ENCODE data around the gene INPP4B. TPM values are rescaled to one million over a fixed set of nuclear protein-coding genes. Genes with fewer than 3 reads are reported as not detected.

The INPP4B gene
- total RNA-seq, 1 donor from 2014 or later, result 4.9 TPM

DNA sequence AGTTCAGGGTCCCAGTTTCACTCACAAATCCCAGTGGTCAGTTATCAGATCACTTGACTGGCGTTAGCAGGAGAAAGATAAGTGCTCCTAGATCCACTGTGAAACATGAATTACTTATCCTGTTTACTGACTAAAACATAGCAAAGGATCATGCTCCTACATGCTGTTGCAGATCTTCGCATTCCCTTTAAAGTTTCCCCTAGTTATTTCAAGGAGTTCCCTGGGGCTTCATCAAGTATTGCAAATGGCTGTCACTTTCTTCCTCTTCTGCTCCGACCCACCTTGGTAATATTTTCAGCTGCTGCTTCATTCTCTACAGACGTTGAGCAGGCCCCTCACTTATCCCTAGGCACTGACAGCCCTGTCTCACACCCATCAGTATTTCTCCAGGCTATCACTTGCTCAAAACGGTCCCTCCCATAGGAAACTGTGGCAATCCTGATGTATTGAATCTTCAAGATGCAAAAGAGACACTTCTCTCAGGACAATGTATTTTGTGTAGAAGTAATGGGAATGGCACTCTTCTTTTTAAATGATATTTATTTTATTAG is 466.0 kb downstream of the INPP4B start:
- no peaks in the 10 kb centered on the region for H3K27me3 Mint-ChIP-seq (ENCODE audit: unreplicated experiment)
- no peak overlapping the region for H3K4me3 Mint-ChIP-seq (ENCODE audit: unreplicated experiment)
- H3K36me3 Mint-ChIP-seq (ENCODE audit: low read depth, unreplicated experiment), result no peaks in the 10 kb centered on the region
- no peak for DNase-seq (ENCODE audit: low spot score)
- H3K9me3 Mint-ChIP-seq (ENCODE audit: unreplicated experiment), result no peaks in the 10 kb centered on the region
- no peak overlapping the region for H3K27ac Mint-ChIP-seq (ENCODE audit: unreplicated experiment)
- H3K4me1 Mint-ChIP-seq (ENCODE audit: unreplicated experiment), result no peaks in the 10 kb centered on the region
- TF ChIP-seq CTCF (IDR thresholded peaks at IDR 0.05; ENCODE audit: unreplicated experiment), result no peak

DNA sequence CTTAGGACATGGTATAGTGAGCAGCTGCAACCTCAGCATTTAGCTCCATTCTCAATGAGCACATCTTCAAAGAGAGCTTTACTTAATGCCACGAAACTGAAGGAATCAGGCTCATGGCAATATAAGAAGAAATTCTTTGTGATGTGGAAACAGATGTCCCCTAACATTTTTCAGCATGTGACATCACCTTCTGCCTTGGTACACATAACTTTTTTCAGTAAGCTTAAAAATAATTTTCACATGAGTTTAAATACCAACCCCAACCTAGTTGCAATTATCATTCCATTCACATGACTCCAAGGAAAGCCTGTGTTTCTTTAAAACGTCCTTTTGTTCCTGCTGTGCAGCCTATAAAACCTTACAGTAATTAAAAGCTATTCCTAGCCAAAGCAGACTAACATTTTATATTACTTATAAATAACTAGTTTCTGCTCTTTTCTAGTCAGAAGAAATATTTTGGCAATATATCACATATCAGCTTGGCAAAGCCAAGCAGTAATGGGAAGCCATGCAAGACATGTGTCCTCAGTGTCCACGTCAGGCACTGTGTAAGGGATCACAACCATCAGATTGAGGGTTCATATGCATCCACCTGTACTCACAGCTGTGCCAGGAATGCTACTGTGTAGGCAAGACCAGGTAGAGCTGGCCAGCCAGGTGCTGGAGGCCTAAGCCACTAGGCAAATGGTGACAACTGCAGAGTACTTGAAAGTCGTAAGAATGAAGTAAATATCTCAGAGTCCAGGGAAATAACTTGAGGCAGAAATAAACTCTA is 466.6 kb downstream of the INPP4B start:
- H3K9me3 Mint-ChIP-seq (ENCODE audit: unreplicated experiment), result no peaks in the 10 kb centered on the region
- H3K4me3 Mint-ChIP-seq (ENCODE audit: unreplicated experiment), result no peak overlapping the region
- no peak for TF ChIP-seq CTCF (IDR thresholded peaks at IDR 0.05; ENCODE audit: unreplicated experiment)
- no peaks in the 10 kb centered on the region for H3K4me1 Mint-ChIP-seq (ENCODE audit: unreplicated experiment)
- DNase-seq (ENCODE audit: low spot score), result no peak
- H3K36me3 Mint-ChIP-seq (ENCODE audit: low read depth, unreplicated experiment), result no peaks in the 10 kb centered on the region
- H3K27ac Mint-ChIP-seq (ENCODE audit: unreplicated experiment), result no peak overlapping the region
- H3K27me3 Mint-ChIP-seq (ENCODE audit: unreplicated experiment), result no peaks in the 10 kb centered on the region

- no peaks in the 10 kb centered on the region for H3K9me3 Mint-ChIP-seq (ENCODE audit: unreplicated experiment)
- no peak for TF ChIP-seq CTCF (IDR thresholded peaks at IDR 0.05; ENCODE audit: unreplicated experiment)
- no peaks in the 10 kb centered on the region for H3K4me1 Mint-ChIP-seq (ENCODE audit: unreplicated experiment)
- no peaks in the 10 kb centered on the region for H3K27me3 Mint-ChIP-seq (ENCODE audit: unreplicated experiment)
- no peak for DNase-seq (ENCODE audit: low spot score)
- no peak overlapping the region for H3K4me3 Mint-ChIP-seq (ENCODE audit: unreplicated experiment)
- H3K27ac Mint-ChIP-seq (ENCODE audit: unreplicated experiment), result no peak overlapping the region
- no peaks in the 10 kb centered on the region for H3K36me3 Mint-ChIP-seq (ENCODE audit: low read depth, unreplicated experiment)
Observed at GRCh38 chr4:142378179-142378578, 467.9 kb downstream of the INPP4B start.

GRCh38 chr4:142377342-142378091 is 468.6 kb downstream of the INPP4B start:
- no peaks in the 10 kb centered on the region for H3K9me3 Mint-ChIP-seq (ENCODE audit: unreplicated experiment)
- no peaks in the 10 kb centered on the region for H3K4me1 Mint-ChIP-seq (ENCODE audit: unreplicated experiment)
- no peak overlapping the region for H3K27ac Mint-ChIP-seq (ENCODE audit: unreplicated experiment)
- no peak for TF ChIP-seq CTCF (IDR thresholded peaks at IDR 0.05; ENCODE audit: unreplicated experiment)
- H3K36me3 Mint-ChIP-seq (ENCODE audit: low read depth, unreplicated experiment), result no peaks in the 10 kb centered on the region
- H3K4me3 Mint-ChIP-seq (ENCODE audit: unreplicated experiment), result no peak overlapping the region
- no peaks in the 10 kb centered on the region for H3K27me3 Mint-ChIP-seq (ENCODE audit: unreplicated experiment)
- no peak for DNase-seq (ENCODE audit: low spot score)

- H3K36me3 Mint-ChIP-seq (ENCODE audit: low read depth, unreplicated experiment), result no peaks in the 10 kb centered on the region
- DNase-seq (ENCODE audit: low spot score), result no peak
- TF ChIP-seq CTCF (IDR thresholded peaks at IDR 0.05; ENCODE audit: unreplicated experiment), result no peak
- H3K27ac Mint-ChIP-seq (ENCODE audit: unreplicated experiment), result no peak overlapping the region
- no peaks in the 10 kb centered on the region for H3K27me3 Mint-ChIP-seq (ENCODE audit: unreplicated experiment)
- no peak overlapping the region for H3K4me3 Mint-ChIP-seq (ENCODE audit: unreplicated experiment)
- no peaks in the 10 kb centered on the region for H3K9me3 Mint-ChIP-seq (ENCODE audit: unreplicated experiment)
- H3K4me1 Mint-ChIP-seq (ENCODE audit: unreplicated experiment), result no peaks in the 10 kb centered on the region
Observed at GRCh38 chr4:142376204-142376603, 469.9 kb downstream of the INPP4B start.

Data from endothelial cell (in vitro differentiated cells).